ENCODE results near the gene ZNF845.

DNA sequence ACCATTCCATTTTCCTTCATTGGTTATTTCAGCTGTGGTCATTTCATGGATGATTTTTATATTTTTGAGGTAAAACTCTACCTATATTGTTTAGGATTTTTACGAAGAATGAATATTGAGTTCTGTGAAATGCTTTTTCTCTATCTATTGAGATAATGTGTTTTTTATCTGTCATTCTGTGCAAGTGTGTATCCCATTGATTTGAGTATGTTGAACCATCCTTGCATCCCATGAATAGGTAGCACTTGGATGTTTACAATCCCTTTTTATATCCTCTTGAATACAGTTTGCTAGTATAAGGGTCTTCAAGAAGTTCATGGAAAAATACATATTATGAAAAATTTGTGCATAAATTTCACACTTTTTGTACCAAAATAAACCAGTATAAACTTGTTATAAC is 22.2 kb downstream of the ZNF845 start:
- no peak for TF ChIP-seq EZH2 (IDR thresholded peaks at IDR 0.05; ENCODE audit: borderline replicate concordance, low read depth, low read length, poor library complexity, severe bottlenecking)
- TF ChIP-seq, protein P1, sequence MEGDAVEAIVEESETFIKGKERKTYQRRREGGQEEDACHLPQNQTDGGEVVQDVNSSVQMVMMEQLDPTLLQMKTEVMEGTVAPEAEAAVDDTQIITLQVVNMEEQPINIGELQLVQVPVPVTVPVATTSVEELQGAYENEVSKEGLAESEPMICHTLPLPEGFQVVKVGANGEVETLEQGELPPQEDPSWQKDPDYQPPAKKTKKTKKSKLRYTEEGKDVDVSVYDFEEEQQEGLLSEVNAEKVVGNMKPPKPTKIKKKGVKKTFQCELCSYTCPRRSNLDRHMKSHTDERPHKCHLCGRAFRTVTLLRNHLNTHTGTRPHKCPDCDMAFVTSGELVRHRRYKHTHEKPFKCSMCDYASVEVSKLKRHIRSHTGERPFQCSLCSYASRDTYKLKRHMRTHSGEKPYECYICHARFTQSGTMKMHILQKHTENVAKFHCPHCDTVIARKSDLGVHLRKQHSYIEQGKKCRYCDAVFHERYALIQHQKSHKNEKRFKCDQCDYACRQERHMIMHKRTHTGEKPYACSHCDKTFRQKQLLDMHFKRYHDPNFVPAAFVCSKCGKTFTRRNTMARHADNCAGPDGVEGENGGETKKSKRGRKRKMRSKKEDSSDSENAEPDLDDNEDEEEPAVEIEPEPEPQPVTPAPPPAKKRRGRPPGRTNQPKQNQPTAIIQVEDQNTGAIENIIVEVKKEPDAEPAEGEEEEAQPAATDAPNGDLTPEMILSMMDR (conservative IDR thresholded peaks at IDR 0.05; ENCODE audit: low read depth, low read length), result no peak

All from A673 (cell line).